K562 (cell line): ENCODE measurements around the gene LDB2. TPM values are rescaled to one million over a fixed set of nuclear protein-coding genes. Genes with fewer than 3 reads are reported as not detected.

ENCODE experiments used
- MAZ ChIP-seq, 2 experiments: fragments of 450-650 bp in 1 of 2; sonication (generic) in 1 of 2; formaldehyde crosslinking; IDR thresholded peaks in 1 of 2; conservative IDR thresholded peaks in 1 of 2; 2 replicates each; pipeline versions ENCODE4 v1.4.0 to v1.5.0; 2020; ENCODE audit warnings: mild to moderate bottlenecking in 1 of 2, missing genetic modification reagents in 1 of 2
- MTF1 ChIP-seq: fragments of 250-450 bp; sonication (Bioruptor Pico); IDR thresholded peaks from 2 replicates; pipeline ENCODE4 v1.9.0; 2021; ENCODE audit warnings: moderate library complexity, mild to moderate bottlenecking, inconsistent platforms, borderline replicate concordance
- SUPT5H ChIP-seq: fragments of 450-650 bp; IDR thresholded peaks from 2 replicates; pipeline ENCODE4 v1.6.1; 2016
- polyA plus RNA-seq, 8 experiments: library from polyadenylated mRNA; depleted of rRNA in 4 of 8; stranded (reverse) in 5 of 8; unstranded in 3 of 8; fragments of >200 nt; fragmentation: Nextera tagmentation in 2 of 8; fragmentation: Illumina TruSeq in 1 of 8; extraction: Ambion mirVana in 2 of 8; extraction: Trizol in 1 of 8; gene quantifications; 2 replicates each; pipeline versions ENCODE4 v1.2.1 to v1.2.3, GENCODE V29; 2011 to 2014; ENCODE audit warnings: inconsistent platforms in 1 of 8, missing spikeins in 1 of 8
- total RNA-seq, 7 experiments: library from RNA; depleted of rRNA in 6 of 7; stranded (reverse); fragments of >200 nt in 6 of 7; fragmentation: Illumina TruSeq in 2 of 7; extraction: Trizol in 2 of 7; gene quantifications; 2 replicates each; pipeline versions ENCODE4 v1.2.1 to v1.2.3, GENCODE V29; 2011 to 2021; ENCODE audit warnings: low replicate concordance in 1 of 7
- TF ChIP-seq, protein P1 (sequence below): fragments of 150-350 bp; IDR thresholded peaks from 2 replicates; pipeline ENCODE4 v1.6.1; 2014; ENCODE audit warnings: low read depth, mild to moderate bottlenecking, low read length, borderline replicate concordance
- TF ChIP-seq, protein P2 (sequence below): IDR thresholded peaks from 2 replicates; pipeline ENCODE4 v1.6.1; 2012; ENCODE audit warnings: low read depth, low read length, improper control_type of control experiment, borderline replicate concordance
- TF ChIP-seq, protein P3 (sequence below), 3 experiments: IDR thresholded peaks in 2 of 3; conservative IDR thresholded peaks in 1 of 3; 2 replicates each; pipeline ENCODE4 v1.5.1; 2011 to 2012; ENCODE audit warnings: low read length in 3 of 3, mild to moderate bottlenecking in 3 of 3, control low read depth in 2 of 3, improper control_type of control experiment in 1 of 3, inconsistent platforms in 1 of 3, low read depth in 1 of 3, mixed read lengths in 1 of 3, moderate library complexity in 1 of 3; ENCODE audit not compliant: insufficient read depth in 2 of 3

LDB2 gene
- total and polyA plus RNA-seq, 9 of the 15 experiments (the other 6 are each of a cell fraction or from before 2014, with no cell fraction given) = 0.10 to 0.20 TPM; not detected in 7

DNA sequence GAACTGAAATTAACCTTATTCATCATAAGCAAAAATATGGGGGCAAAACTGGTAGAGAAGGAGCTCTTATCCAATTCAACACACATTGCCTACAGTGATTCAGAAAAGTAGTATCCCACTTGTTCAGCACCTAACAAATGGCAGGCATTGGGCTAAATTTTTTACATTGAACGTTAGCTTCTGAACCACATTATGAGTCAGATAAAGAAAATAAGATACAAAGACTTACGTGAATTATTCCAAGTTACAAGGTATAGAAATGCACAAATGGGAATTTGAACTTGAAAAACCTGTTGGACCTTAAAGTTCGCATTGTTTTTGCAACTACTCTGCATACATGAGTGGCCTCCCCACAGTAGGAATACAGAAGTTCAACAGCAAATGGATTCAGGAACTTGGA is 210.6 kb downstream of the LDB2 start (continued):
- TF ChIP-seq, protein P1, sequence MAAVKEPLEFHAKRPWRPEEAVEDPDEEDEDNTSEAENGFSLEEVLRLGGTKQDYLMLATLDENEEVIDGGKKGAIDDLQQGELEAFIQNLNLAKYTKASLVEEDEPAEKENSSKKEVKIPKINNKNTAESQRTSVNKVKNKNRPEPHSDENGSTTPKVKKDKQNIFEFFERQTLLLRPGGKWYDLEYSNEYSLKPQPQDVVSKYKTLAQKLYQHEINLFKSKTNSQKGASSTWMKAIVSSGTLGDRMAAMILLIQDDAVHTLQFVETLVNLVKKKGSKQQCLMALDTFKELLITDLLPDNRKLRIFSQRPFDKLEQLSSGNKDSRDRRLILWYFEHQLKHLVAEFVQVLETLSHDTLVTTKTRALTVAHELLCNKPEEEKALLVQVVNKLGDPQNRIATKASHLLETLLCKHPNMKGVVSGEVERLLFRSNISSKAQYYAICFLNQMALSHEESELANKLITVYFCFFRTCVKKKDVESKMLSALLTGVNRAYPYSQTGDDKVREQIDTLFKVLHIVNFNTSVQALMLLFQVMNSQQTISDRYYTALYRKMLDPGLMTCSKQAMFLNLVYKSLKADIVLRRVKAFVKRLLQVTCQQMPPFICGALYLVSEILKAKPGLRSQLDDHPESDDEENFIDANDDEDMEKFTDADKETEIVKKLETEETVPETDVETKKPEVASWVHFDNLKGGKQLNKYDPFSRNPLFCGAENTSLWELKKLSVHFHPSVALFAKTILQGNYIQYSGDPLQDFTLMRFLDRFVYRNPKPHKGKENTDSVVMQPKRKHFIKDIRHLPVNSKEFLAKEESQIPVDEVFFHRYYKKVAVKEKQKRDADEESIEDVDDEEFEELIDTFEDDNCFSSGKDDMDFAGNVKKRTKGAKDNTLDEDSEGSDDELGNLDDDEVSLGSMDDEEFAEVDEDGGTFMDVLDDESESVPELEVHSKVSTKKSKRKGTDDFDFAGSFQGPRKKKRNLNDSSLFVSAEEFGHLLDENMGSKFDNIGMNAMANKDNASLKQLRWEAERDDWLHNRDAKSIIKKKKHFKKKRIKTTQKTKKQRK = no peak
- TF ChIP-seq, protein P2, sequence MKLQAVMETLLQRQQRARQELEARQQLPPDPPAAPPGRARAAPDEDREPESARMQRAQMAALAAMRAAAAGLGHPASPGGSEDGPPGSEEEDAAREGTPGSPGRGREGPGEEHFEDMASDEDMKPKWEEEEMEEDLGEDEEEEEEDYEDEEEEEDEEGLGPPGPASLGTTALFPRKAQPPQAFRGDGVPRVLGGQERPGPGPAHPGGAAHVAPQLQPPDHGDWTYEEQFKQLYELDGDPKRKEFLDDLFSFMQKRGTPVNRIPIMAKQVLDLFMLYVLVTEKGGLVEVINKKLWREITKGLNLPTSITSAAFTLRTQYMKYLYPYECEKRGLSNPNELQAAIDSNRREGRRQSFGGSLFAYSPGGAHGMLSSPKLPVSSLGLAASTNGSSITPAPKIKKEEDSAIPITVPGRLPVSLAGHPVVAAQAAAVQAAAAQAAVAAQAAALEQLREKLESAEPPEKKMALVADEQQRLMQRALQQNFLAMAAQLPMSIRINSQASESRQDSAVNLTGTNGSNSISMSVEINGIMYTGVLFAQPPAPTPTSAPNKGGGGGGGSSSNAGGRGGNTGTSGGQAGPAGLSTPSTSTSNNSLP = no peak
- TF ChIP-seq SUPT5H (no peak), MTF1 (CRISPR knock-in tag) (no peak), MAZ (CRISPR knock-in tag; conservative IDR thresholded peaks at IDR 0.05 in 1 of 2, IDR thresholded peaks at IDR 0.05 in 1 of 2) (no peak)
- TF ChIP-seq, protein P3, sequence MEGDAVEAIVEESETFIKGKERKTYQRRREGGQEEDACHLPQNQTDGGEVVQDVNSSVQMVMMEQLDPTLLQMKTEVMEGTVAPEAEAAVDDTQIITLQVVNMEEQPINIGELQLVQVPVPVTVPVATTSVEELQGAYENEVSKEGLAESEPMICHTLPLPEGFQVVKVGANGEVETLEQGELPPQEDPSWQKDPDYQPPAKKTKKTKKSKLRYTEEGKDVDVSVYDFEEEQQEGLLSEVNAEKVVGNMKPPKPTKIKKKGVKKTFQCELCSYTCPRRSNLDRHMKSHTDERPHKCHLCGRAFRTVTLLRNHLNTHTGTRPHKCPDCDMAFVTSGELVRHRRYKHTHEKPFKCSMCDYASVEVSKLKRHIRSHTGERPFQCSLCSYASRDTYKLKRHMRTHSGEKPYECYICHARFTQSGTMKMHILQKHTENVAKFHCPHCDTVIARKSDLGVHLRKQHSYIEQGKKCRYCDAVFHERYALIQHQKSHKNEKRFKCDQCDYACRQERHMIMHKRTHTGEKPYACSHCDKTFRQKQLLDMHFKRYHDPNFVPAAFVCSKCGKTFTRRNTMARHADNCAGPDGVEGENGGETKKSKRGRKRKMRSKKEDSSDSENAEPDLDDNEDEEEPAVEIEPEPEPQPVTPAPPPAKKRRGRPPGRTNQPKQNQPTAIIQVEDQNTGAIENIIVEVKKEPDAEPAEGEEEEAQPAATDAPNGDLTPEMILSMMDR (IDR thresholded peaks at IDR 0.05 in 2 of 3, conservative IDR thresholded peaks at IDR 0.05 in 1 of 3; ENCODE audit: insufficient read depth in 2 of 3, low read depth in 1 of 3, low read length in 3 of 3) = no peak
